NB4 (cell line): ENCODE results near the gene PTPMT1.
"Not testable (repeated sequence)": the region's sequence is repeated elsewhere in the genome, so short reads cannot be mapped to it uniquely, and the experiment has no call there.

Experiments used
- MAX ChIP-seq: IDR thresholded peaks from 2 replicates; pipeline ENCODE4 v1.6.1; 2011; ENCODE audit warnings: low read depth, low read length
- POLR2A ChIP-seq: IDR thresholded peaks from 2 replicates; pipeline ENCODE4 v1.6.1; 2011; ENCODE audit warnings: mild to moderate bottlenecking; ENCODE audit not compliant: insufficient read length; ENCODE audit errors: extremely low read depth

GRCh38 chr11:47546274-47546673, 19.1 kb upstream of the PTPMT1 start:
- not testable (repeated sequence) for TF ChIP-seq MAX, POLR2A
